GM12872 (cell line): ENCODE data around the gene GOLGA6L9.
"Not testable (repeated sequence)": the region's sequence is repeated elsewhere in the genome, so short reads cannot be mapped to it uniquely, and the experiment has no call there.

Experiments used
- TF ChIP-seq, protein P1 (sequence below): IDR thresholded peaks from 3 replicates; pipeline ENCODE4 v1.5.1; 2011; ENCODE audit warnings: low read depth, mild to moderate bottlenecking, low read length, moderate library complexity; ENCODE audit not compliant: insufficient read depth

Gene GOLGA6L9, protein sequence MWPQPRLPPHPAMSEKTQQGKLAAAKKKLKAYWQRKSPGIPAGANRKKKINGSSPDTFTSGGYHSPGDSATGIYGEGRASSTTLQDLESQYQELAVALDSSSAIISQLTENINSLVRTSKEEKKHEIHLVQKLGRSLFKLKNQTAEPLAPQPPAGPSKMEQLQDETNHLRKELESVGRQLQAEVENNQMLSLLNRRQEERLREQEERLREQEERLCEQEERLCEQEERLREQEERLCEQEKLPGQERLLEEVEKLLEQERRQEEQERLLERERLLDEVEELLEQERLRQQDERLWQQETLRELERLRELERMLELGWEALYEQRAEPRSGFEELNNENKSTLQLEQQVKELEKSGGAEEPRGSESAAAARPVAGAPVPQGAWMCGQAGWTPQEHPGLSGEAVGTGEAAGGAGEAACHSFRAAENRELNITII

DNA sequence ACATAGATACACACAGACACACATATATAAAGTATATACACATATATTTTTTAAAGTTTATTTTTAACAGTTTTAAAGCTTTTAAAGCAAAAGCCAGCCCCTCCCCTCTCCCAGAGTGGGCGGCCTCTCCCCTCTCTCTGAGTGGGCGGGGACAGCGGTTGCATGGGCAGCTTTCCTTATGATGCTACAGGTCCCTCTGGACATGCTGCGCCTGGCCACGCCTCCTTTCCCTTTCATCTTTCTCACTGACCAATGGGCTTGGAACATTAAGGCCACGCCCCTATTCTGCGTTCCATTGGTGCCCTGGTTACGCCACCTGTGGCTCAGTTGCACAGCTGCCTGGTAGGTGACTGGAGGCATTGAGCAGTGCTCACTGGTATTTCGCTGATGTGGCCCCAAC is at the start of gene GOLGA6L9:
TSS of gene GOLGA6L9 (plus strand) at position 124 of the 400 bp plus-strand sequence. CDS start at position 388, 264 bp downstream.
- TF ChIP-seq, protein P1, sequence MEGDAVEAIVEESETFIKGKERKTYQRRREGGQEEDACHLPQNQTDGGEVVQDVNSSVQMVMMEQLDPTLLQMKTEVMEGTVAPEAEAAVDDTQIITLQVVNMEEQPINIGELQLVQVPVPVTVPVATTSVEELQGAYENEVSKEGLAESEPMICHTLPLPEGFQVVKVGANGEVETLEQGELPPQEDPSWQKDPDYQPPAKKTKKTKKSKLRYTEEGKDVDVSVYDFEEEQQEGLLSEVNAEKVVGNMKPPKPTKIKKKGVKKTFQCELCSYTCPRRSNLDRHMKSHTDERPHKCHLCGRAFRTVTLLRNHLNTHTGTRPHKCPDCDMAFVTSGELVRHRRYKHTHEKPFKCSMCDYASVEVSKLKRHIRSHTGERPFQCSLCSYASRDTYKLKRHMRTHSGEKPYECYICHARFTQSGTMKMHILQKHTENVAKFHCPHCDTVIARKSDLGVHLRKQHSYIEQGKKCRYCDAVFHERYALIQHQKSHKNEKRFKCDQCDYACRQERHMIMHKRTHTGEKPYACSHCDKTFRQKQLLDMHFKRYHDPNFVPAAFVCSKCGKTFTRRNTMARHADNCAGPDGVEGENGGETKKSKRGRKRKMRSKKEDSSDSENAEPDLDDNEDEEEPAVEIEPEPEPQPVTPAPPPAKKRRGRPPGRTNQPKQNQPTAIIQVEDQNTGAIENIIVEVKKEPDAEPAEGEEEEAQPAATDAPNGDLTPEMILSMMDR = not testable (repeated sequence)

DNA sequence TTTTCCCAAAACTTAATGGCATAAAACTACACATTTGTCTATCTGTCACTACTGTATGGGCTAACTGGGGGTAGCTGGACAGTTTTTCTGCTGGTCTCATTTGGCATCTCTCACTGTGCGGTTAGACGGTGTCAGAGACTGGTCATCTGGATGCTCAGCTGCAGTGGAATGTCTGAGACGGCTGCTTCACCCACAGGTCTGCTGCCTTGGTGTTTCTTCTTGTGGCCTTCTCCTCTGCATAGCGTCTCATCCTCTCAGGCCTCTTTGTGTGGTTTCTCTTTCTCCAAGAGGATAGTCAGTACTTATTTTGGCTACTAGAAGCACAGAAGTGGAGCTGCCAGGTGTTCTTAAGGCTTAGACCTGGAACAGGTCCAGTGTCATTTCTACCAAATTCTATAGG is 35.9 kb upstream of the GOLGA6L9 start:
- TF ChIP-seq, protein P1 = no peak

DNA sequence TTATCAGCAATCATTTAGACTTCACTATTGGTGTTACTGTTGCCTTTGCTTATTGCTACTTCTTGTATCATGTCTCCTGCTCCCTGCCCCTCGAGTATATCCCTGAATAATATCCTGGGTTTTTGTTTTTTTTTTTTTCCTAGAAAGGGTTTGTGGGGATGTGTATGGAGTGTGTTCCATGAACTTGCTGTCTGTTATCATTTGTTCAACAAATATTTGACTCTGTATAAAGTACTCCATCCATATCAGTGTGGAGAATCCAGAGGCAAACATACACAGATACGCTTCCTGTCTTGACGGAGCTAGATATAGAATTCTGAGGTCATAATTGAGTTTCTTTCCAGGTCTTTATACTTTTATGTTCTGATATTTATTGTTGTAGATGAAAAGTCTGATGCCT is 31.8 kb upstream of the GOLGA6L9 start:
- TF ChIP-seq, protein P1 = no peak

DNA sequence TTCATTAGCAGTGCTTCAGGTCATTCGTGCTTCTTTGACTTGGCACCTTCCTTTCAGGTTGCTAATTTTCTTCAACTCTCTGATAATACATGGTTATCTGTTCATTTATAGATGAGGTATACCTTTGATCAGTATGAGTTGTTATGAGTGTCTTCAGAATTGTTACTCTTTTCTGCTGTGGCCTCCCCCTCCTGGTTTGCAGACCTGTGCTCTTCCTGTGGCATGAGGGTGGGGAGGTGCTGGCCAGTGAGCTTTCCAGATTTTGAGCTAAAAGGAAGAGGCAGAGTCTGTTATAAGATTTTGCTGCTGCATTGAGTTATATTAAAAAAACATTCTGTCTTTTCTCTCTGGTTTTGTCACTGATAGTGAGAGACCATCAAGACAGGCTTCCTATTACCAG is 30.8 kb upstream of the GOLGA6L9 start:
- TF ChIP-seq, protein P1 = no peak

DNA sequence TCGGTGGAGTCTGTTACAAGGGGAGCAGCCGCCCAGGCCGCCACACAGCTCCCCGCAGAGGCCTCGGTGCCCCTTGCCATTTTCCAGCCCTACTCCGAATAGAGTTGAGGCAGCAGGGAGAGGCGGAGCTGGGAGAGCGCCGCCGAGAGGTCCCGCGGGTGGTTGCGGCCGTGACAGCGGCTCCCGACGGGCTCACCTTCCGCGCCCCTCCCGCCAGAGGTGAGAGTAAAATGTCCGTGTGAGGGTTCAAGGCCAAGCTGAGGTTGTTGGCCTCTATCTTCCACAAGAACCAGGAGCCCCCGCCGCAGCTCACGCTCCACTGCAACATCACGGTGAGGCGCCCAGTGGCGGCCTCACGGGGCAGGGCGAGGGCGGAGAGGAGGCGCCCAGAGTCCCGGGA is 15.8 kb downstream of the GOLGA6L9 start:
- TF ChIP-seq, protein P1 = 0 out of 3 replicates have a peak, but pooled peaks have one; percentile 15

DNA sequence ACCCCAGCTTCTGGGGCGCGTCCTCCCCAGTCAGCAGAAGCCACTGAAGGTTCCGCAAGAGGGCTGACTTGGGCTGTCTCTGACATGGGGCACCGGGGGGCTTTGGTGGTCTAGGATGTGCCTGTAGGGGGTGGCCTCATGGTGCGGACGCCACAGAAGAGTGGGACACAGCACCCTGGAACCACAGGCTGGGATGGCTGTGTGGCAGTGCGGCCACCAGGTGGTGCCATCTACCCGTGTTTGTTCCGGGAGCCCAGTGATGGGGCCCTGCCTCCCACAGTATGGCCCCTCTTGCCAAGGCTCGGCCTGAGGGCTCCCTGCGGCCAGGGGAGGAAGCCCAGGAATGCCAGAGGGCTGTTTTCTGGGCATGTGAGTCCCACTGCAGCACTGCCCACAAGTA is 38.6 kb downstream of the GOLGA6L9 start:
- TF ChIP-seq, protein P1 = peak; percentile 21; the same call in 2 of the 3 replicates
